Hematopoietic multipotent progenitor cell (in vitro differentiated cells): ENCODE results near the gene UGT2B15. TPM values are rescaled to one million over a fixed set of nuclear protein-coding genes. Genes with fewer than 3 reads are reported as not detected.
"Not testable (repeated sequence)": the region's sequence is repeated elsewhere in the genome, so short reads cannot be mapped to it uniquely, and the experiment has no call there.

ENCODE experiments used
- DNase-seq, 3 donors: peaks; one replicate each; pipeline ENCODE4 v3.0.0-alpha.2; 2011 to 2015; ENCODE audit warnings: low read depth in 2 of 3, low spot score in 2 of 3
- total RNA-seq: library from RNA; depleted of rRNA; stranded (reverse); fragments of >200 nt; gene quantifications from one replicate; pipeline ENCODE4 v1.2.3, GENCODE V29; 2012

The UGT2B15 gene
- total RNA-seq = not detected

DNA sequence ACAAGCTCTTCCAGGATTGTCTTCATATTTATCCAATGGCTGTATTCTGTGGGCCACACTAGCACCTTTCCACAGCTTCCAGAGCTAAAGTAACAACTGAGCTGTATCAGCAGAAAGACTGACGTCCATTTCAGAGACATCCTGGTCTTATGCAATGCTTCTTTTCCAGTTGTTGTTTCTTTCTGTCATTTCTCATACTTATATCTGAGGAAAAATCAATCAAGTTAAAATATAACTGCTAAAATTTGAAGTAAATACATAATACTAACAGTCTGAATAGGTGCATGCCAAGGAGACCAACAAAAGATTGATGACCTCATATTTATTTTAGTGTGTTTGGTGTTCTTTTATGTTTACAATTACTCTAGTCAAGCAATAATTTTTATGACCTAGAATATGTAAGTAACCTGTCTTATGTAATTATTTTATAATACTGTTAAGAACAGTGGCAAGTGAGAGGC, at the start of gene UGT2B15:
Gene UGT2B15 (minus strand): TSS at position 174 of the 461 bp plus-strand sequence. CDS start 34 bp downstream, at position 140.
- not testable (repeated sequence) for DNase-seq

DNA sequence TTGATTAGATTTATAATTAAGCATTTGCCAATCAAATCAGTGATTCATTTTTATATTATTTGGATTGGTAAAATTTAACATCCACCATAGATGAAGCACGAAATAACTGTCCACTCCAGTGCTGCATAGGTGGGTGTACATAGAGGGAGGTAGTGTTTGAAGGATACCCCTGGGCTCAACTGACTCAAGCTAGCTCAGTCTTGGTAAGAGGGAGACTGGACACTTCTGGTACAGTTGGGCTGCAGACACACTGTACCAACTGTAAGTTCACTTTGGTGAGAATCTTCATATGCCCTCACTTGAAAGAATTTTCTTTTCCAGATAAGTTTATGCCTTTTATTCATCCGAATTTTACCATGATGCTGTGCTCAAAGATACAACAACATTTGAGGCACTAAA, 48.6 kb upstream of the UGT2B15 start:
- DNase-seq = no peak

DNA sequence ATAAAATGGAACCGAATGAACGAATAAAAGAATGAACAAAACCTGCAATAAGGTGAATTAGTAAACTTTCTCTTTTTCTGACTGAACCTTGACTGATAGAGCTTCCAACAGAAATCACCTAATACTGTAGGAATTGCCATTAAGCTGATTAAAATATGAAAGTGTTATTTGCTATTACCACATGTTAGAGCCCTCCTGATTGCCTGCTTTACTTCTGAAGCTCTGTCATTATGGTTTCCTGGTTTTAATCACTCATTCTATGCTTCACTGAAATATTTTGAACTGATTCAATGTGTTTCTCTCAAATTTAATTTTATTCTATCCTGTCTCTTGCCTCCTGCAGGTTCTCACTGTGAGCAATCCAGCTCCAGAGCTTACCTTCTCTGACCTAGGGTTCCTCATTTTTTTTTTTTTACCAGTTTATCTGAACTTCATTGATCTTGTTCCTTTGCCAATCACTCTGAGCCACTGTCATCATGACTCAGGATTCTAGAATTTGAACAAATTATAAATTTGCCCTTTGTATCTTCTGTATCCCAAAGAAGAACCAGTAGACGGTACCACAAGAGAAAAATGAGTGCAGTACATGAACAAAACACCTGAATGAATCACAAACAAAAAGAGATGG, 48.1 kb upstream of the UGT2B15 start:
- DNase-seq = no peak

DNA sequence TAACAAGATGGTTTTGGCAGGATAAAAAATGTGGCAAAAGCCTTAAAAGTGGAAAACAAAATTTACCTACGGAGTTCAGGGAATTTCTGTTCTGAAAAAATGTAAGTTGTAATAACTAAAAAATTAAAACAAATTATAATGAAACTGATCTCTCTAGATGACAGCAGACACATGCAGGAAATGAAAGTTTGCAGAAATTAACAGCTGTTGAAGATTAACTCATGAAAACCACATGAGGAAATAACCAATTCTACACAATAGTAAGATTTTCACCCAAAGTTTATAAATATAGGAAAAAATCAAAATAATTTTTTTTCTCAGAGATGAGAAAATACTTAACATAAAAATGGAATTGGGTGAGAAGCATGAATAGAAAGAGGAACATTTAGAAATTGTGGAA, 47.5 kb upstream of the UGT2B15 start:
- DNase-seq = no peak

DNA sequence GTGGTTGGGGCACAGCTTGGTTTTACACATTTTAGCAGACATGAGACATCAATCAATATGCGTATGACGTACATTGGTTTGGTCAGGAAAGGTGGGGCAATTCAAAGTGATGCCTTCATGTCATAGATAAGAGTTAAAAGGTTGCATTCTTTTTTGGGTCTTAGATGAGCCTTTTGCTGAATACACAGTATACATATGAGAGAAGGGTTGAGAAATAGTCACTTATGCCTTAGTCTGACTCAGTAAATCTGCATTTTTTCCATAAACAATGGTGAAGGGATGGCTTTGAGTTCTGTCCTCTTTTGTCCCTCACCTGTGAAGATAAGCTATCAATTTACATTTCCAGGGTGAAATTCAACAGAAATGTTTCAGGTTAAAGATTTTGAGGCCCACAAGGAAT, 43.9 kb upstream of the UGT2B15 start:
- DNase-seq = no peak

DNA sequence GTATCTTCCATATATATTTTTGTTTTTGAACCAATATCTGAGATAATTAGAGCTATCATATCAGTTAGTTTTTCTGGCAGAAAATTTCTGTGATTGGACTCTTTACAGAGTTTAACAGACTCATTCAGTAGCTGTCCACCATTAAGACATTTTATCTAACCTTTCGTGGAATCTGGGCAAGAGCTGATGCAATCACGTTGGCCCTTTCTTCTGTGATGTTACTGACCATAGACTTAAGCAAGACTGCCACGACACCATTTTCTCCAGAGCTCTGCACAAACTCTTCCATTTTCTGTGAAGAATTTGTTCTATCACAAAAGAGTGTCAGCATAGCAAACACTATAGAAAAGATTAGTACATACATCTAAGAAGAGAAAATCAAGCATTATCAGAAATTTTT, 41.8 kb upstream of the UGT2B15 start:
- no peak for DNase-seq

DNA sequence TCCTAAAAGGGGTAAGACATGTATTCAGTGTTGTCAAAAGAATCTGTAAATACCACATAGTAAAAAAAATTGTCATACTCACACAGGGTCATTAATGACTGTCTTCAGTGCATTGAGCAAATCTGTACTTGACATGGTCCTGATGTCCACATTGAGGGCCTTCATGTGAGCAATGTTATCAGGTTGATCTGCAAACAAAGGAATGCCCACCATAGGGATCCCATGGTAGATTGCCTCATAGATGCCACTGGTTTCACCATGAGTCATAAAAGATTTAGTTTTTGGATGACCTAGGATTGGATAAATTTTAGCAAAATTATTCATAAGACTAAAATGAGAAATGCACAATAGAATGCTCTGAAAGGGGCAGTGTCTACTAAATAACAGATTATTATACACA, 38.1 kb upstream of the UGT2B15 start:
- no peak for DNase-seq

DNA sequence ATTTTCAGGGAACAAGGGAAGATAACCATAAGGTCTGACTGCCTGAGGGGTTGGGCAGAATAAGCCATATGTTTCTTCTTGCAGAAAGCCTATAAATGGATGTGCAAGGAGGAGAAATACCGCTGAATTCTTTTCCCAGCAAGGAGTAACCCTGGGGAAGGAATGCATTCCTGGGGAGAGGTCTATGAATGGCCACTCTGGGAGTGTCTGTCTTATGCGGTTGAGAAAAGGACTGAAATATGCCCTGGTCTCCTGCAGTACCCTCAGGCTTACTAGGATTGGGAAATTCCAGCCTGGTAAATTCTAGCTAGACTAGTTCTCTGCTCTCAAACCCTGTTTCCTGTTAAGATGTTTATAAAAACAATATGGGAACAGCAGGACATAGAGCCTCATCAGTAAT, 32.7 kb upstream of the UGT2B15 start:
- not testable (repeated sequence) for DNase-seq

DNA sequence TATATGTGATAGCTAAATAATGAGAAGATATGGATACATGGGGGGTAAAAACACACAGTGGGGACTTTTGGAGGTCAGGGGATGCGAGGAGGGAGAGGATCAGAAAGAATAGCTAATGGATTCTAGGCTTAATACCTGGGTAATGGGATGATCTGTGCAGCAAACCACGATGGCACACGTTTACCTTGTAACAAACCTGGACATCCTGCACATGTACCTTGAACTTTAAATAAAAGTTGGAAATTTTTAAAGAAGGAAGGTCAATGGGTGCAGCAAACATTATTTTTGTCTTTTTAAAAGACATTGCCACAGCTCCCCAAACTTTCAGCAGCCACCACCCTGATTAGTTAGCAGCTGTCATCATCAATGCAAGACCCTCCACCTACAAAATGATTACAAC, 29.7 kb upstream of the UGT2B15 start:
- no peak for DNase-seq

DNA sequence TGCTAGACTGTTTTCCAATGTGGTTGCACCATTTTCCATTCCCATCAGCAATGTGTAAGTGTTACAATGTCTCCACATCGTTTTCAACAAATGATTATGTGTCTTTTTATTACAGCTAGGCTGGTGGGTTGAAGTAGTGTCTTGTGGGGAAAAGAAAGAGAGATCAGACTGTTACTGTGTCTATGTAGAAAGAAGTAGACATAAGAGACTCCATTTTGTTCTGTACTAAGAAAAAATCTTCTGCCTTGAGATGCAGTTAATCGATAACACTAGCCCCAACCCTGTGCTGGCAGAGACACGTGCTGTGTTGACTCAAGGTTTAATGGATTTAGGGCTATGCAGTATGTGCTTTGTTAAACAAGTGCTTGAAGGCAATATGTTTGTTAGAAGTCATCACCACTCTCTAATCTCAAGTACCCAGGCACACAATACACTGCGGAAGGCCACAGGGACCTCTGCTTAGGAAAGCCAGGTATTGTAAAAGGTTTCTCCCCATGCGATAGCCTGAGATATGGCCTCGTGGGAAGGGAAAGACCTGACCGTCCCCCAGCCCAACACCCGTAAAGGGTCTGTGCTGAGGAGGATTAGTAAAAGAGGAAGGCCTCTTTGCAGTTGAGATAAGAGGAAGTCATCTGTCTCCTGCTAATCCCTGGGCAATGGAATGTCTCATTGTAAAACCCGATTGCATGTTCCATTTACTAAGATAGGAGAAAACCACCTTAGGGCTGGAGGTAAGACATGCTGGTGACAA, 23.0 kb upstream of the UGT2B15 start:
- DNase-seq = no peak

DNA sequence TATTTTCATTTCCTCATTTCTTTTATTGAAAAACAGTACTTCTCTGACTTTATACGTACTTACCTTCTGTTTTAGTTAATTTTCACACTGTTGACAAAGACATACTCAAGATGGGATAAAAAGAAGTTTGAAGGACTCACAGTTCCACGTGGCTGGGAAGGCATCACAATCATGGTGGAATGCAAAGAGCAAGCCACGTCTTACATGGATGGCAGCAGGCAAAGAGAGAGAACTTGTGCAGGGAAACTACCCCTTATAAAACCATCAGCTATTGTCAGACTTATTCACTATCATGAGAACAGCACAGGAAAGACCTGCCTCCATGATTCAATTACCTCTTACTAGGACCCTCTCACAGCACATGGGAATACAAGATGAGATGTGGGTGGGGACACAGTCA, 20.7 kb upstream of the UGT2B15 start:
- DNase-seq = no peak

DNA sequence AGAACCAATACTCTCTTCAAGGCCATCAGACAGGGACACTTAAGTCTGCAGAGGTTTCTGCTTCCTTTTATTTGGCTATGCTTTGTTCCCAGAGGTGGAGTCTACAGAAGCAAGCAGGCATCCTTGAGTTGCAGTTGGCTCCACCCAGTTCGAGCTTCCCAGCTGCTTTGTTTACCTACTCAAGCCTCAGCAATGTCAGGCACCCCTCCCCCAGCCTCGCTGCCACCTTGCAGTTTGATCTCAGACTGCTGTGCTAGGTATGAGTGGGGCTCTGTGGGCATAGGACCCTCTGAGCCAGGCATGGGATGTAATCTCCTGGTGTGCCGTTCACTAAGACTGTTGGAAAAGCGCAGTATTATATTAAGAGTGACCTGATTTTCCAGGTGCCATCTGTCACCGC, 12.6 kb upstream of the UGT2B15 start:
- no peak for DNase-seq

DNA sequence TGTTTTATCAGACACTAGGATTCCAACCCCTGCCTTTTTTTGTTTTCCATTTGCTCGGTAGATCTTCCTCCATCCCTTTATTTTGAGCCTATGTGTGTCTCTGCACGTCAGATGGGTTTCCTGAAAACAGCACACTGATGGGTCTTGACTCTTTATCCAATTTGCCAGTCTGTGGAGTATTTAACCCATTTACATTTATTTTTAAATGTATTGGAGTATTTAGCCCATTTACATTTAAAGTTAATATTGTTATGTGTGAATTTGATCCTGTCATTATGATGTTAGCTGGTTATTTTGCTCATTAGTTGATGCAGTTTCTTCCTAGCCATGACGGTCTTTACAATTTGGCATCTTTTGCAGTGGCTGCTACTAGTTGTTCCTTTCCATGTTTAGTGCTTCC, 10.8 kb upstream of the UGT2B15 start:
- not testable (repeated sequence) for DNase-seq

DNA sequence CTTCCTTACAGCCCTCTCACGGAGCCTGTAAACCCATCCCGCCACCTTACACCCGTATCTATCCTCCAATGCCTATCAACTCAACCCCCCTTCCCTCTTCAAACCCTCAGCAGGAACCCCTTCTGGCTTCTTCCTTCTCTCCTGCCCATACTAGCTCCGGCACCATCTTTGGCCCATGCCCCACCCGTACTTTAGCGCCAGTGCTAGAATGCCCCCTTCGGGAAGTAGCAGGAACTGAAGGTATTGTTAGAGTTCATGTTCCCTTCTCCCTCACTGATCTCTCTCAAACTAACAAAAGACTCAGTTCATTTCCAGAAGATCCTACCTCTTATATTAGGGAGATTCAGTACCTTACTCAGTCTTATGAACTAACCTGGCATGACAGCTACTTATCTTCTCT, 2.7 kb upstream of the UGT2B15 start:
- no peak for DNase-seq

DNA sequence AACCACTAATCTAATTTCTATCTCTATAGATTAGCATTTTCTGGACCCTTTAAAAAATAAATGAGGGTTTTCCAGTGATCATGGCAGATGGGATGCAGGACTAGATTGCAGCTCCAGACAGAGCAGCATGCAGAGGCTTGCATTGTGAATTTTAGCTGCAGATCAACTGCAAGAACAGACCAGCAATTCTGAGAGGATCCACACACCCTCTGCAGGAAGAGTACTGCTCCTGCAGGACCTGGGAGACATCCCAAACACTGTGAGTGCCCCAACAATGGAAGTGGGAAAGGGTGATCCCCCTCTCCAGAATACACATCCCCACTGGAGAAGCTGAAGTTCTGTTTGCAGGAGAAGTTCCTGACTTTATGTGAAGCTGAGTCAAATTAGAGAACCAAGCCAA, 765 bp upstream of the UGT2B15 start:
- not testable (repeated sequence) for DNase-seq

DNA sequence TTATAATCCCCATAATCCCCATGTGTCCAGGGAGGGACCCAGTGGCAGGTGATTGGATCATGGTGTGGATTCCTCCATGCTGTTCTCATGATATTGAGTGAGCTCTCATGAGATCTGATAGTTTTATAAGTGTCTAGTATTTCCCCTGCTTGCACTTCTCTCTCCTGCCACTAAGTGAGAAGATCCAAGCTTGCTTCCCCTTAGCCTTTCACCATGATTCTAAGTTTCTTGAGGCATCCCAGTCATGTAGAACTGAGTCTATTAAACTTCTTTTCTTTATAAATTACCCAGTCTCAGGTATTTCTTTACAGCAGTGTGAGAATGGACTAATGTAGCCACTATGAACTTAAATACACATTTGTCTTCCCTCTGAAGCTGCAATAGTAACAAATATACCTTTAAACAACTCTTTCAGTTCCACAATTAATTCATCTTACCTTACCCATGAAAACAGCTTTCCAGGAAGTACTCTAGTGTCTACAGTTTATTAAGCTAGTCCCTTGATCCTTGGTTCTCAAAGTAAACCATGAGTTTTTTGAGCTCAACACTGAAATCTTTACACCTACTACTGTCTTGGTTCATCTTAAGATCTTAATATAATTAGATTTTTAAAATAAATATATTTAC, 1.8 kb downstream of the UGT2B15 start:
- not testable (repeated sequence) for DNase-seq

DNA sequence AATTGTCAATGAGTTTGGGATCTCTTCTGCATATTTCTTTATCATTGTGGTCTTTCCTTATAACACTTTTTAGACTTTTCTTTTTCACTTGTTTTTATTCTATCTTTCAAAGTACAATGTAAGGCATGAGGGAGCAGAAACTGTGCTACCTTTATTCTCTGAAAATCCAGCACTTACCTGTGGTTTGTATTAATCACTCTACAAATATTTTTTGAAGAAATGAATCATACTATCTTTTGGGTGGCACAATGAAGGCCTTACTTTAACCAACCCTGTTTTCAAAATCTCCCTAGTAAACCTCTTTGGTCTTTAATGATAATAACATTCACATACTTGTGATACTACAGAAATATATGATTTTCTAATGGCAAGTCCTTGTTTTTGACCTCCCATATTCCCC, 2.9 kb downstream of the UGT2B15 start:
- DNase-seq = not testable (repeated sequence)

DNA sequence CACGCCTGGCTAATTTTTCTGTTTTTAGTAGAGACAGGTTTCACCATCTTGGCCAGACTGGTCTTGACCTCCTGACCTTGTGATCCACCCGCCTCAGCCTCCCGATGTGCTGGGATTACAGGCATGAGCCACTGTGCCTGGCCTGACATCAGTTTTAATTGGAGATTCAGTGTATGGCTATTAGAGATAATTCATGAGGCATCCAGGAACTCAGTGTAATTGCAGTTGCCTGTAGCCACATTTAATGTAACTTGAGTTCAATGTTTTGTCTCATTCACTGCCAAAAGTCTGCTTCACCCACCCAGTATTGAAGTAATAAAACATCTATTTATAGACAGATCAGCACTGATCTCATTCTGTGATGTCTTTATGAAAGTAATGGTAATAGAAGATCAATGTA, 5.7 kb downstream of the UGT2B15 start:
- DNase-seq = not testable (repeated sequence)

DNA sequence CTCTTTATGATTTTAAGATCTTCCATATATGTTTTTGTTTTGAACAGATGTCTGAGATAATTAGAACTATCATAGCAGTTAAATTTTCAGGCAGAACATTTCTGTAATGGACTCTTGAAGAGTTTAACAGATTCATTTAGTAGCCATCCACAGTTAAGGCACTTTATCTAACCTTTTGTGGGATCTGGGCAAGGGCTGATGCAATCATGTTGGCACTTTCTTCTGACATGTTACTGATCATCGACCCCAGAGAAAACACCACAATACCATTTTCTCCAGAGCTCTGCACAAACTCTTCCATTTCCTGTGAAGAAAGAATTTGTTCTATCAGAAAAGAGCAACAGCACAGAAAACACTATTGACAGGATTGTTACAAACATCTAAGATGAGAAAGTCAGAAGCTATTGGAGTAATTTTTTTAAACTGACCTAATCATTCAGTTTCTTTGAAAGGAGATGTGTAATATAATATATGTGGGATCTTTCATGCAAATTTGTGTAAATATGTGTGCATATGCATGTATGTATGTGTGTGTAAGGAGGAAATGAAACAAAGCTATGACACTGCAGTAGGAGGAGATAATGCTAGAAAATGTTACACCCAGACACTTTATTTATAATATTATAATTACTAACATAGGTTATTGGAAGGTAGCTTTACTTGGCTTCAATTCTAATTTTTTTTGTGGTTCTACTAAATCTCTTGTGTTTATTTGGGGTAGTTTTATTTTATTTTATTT, 7.4 kb downstream of the UGT2B15 start:
- not testable (repeated sequence) for DNase-seq

DNA sequence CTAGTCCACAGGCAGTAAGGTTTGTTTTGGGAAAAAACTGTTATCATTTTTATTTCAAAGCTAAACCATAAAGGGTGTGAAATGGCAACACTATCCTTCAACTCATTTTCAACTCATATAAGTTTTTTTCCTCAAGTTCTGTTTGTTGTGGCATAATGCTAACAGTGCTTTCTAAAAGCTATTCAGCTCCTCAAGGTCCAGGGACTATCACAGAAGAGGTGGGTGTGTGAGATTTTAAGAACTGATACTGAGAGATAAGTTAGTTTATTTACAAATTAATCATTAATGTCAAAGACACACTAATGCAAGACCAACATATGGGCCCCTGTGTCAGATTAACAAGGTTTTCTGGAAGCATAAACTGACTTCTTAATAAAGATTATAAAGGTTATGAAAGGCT, 11.8 kb downstream of the UGT2B15 start:
- DNase-seq = no peak

DNA sequence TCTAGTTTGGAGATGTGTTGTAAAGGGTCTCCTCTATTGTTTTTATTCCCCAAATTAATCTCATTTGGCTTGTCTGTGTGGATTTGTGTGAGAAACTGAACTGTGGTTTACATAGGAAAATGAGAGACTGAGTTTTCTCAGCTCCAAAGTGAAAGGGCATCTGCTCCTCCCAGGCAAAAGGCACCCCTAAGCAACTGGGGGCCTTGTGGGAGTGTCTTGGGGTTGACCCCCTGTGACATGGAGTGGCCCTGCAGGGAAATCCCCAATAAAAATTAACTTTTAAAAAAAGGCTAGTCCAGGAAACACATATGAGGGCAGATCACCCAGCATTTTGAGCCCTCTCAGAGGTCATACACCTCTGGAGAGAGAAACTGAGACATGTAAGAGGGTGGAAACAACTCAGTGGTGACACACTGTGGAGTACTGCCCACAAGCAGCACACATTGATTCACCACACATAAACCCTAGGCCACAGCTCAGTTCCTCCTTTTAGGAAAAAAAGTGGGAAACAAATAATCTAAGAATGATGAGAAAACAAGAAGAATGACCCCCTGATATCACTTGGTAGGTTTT, 13.3 kb downstream of the UGT2B15 start:
- DNase-seq = not testable (repeated sequence)
